Dendritic cell treated with granulocyte-macrophage colony-stimulating factor and Interleukin-4, amounts not matched to agents 40 ng/mL and 50 ng/mL, for 4 days (primary cell): Measurements from ENCODE around the gene MESD.

Source experiments
- H3K27ac Mint-ChIP-seq: one replicate; pipeline ENCODE4 v1.8.0; 2022; ENCODE audit warnings: mild to moderate bottlenecking, mixed read lengths
- H3K27me3 Mint-ChIP-seq: one replicate; pipeline ENCODE4 v1.8.0; 2022; ENCODE audit warnings: mild to moderate bottlenecking, mixed read lengths
- H3K36me3 Mint-ChIP-seq: one replicate; pipeline ENCODE4 v1.8.0; 2022; ENCODE audit warnings: low read depth, mixed read lengths
- H3K4me1 Mint-ChIP-seq: one replicate; pipeline ENCODE4 v1.8.0; 2022; ENCODE audit warnings: low read depth, mixed read lengths
- H3K4me3 Mint-ChIP-seq: one replicate; pipeline ENCODE4 v1.8.0; 2022; ENCODE audit warnings: mild to moderate bottlenecking, moderate library complexity, mixed read lengths
- H3K9me3 Mint-ChIP-seq: one replicate; pipeline ENCODE4 v1.8.0; 2022; ENCODE audit warnings: mixed read lengths
- intact Hi-C: fragments of 100-400 bp; cut with micrococcal nuclease; formaldehyde crosslinking; loops from one replicate; pipeline ENCODE4 v1.15.0; 2022

MESD gene

GRCh38 chr15:80953953-80954778 lies 35.5 kb downstream of the MESD start:
- intact Hi-C loops = no loop called here

GRCh38 chr15:80953001-80953952 lies 36.3 kb downstream of the MESD start:
- H3K27ac Mint-ChIP-seq = no peak overlapping the region

More at GRCh38 chr15:80953953-80954778, 35.5 kb downstream of the MESD start:
- Mint-ChIP-seq H3K36me3 (peaks cover 49% of the 10 kb centered on the region), H3K4me3 (no peak overlapping the region), H3K27ac (no peak overlapping the region), H3K27me3 (no peaks in the 10 kb centered on the region), H3K4me1 (peaks cover 26% of the 10 kb centered on the region), H3K9me3 (no peaks in the 10 kb centered on the region)

DNA sequence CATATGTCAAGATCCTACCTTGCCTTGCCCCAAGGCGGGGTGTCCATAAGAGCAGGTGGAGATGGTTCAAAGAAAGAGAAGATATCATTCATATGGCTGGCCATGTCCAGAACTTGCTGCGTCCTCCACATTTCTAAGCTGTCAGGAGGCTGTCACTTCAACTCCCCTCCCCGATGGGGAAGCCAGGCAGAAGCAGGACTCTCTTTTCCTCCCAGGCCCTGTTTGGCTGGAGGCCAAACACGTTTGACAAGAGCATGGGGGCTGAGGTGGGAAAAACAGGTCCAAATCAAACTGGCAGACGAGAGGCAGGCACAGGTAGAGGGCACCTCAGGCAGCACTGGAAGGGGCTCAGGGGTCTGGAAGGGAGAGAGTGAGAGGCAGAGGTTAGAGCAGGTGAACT lies 37.7 kb downstream of the MESD start:
- Mint-ChIP-seq H3K4me3 (no peak overlapping the region), H3K36me3 (peaks cover 64% of the 10 kb centered on the region), H3K27ac (no peak overlapping the region), H3K4me1 (peaks cover 18% of the 10 kb centered on the region), H3K9me3 (no peaks in the 10 kb centered on the region), H3K27me3 (no peaks in the 10 kb centered on the region)
- intact Hi-C loops = no loop called here

More at GRCh38 chr15:80953001-80953952, 36.3 kb downstream of the MESD start:
- H3K27me3 Mint-ChIP-seq = no peaks in the 10 kb centered on the region
- intact Hi-C loops = no loop called here
- H3K9me3 Mint-ChIP-seq = no peaks in the 10 kb centered on the region
- H3K4me3 Mint-ChIP-seq = no peak overlapping the region
- H3K4me1 Mint-ChIP-seq = peaks cover 26% of the 10 kb centered on the region
- peaks cover 50% of the 10 kb centered on the region for H3K36me3 Mint-ChIP-seq

GRCh38 chr15:80950291-80951078 lies 39.1 kb downstream of the MESD start:
- no peaks in the 10 kb centered on the region for H3K27me3 Mint-ChIP-seq
- H3K36me3 Mint-ChIP-seq = peaks cover 78% of the 10 kb centered on the region
- no peaks in the 10 kb centered on the region for H3K9me3 Mint-ChIP-seq
- no peak overlapping the region for H3K27ac Mint-ChIP-seq
- peaks cover 4% of the 10 kb centered on the region for H3K4me1 Mint-ChIP-seq
- no peak overlapping the region for H3K4me3 Mint-ChIP-seq
- intact Hi-C loops = no loop called here

GRCh38 chr15:80949756-80950155 lies 39.9 kb downstream of the MESD start:
- peaks cover 81% of the 10 kb centered on the region for H3K36me3 Mint-ChIP-seq
- H3K27ac Mint-ChIP-seq = no peak overlapping the region
- intact Hi-C loops = no loop called here
- no peaks in the 10 kb centered on the region for H3K27me3 Mint-ChIP-seq
- H3K9me3 Mint-ChIP-seq = no peaks in the 10 kb centered on the region
- no peaks in the 10 kb centered on the region for H3K4me1 Mint-ChIP-seq
- no peak overlapping the region for H3K4me3 Mint-ChIP-seq

- Mint-ChIP-seq H3K4me1 (no peaks in the 10 kb centered on the region), H3K4me3 (no peak overlapping the region), H3K36me3 (peaks cover 84% of the 10 kb centered on the region), H3K27me3 (no peaks in the 10 kb centered on the region), H3K9me3 (no peaks in the 10 kb centered on the region), H3K27ac (no peak overlapping the region)
- intact Hi-C loops = no loop called here
These were observed 40.8 kb downstream of the MESD start for GRCh38 chr15:80948651-80949292.

DNA sequence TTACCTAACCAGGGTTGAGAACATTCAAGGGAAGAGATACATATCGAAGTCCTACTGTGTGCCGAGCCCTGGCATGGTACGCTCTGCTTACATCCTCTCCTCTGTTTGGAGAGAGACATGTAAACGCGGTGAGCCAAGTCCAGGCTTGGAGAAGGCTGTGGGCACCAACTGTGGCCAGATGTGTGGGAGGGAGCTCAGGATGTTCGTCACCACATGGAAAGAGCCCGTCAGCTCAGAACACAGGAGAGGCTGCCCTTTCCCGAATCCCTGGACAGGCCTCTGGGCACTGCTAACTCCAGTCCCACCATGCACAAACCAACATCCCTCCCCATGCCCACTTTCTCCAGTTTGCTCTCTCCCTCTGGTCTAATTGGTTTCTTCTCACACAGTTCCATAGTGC lies 43.0 kb downstream of the MESD start:
- Mint-ChIP-seq H3K9me3 (no peaks in the 10 kb centered on the region), H3K4me3 (no peak overlapping the region), H3K36me3 (peaks cover 85% of the 10 kb centered on the region), H3K27me3 (no peaks in the 10 kb centered on the region), H3K27ac (no peak overlapping the region), H3K4me1 (no peaks in the 10 kb centered on the region)
- intact Hi-C loops = no loop called here

- Mint-ChIP-seq H3K4me1 (no peaks in the 10 kb centered on the region), H3K9me3 (no peaks in the 10 kb centered on the region), H3K4me3 (no peak overlapping the region), H3K36me3 (peaks cover 86% of the 10 kb centered on the region), H3K27me3 (no peaks in the 10 kb centered on the region), H3K27ac (no peak overlapping the region)
- intact Hi-C loops = no loop called here
These were observed 44.0 kb downstream of the MESD start for GRCh38 chr15:80945605-80946004.

GRCh38 chr15:80944818-80945217 lies 44.8 kb downstream of the MESD start:
- Mint-ChIP-seq H3K9me3 (no peaks in the 10 kb centered on the region), H3K27me3 (no peaks in the 10 kb centered on the region), H3K36me3 (peaks cover 80% of the 10 kb centered on the region), H3K27ac (no peak overlapping the region), H3K4me3 (no peak overlapping the region), H3K4me1 (no peaks in the 10 kb centered on the region)
- intact Hi-C loops = no loop called here

GRCh38 chr15:80942746-80943565 lies 46.7 kb downstream of the MESD start:
- Mint-ChIP-seq H3K9me3 (no peaks in the 10 kb centered on the region), H3K36me3 (peaks cover 61% of the 10 kb centered on the region), H3K27me3 (no peaks in the 10 kb centered on the region), H3K27ac (no peak overlapping the region), H3K4me1 (no peaks in the 10 kb centered on the region), H3K4me3 (no peak overlapping the region)
- intact Hi-C loops = no loop called here

GRCh38 chr15:80942266-80942665 lies 47.4 kb downstream of the MESD start:
- Mint-ChIP-seq H3K9me3 (no peaks in the 10 kb centered on the region), H3K27ac (no peak overlapping the region), H3K36me3 (peaks cover 59% of the 10 kb centered on the region), H3K4me1 (no peaks in the 10 kb centered on the region), H3K27me3 (no peaks in the 10 kb centered on the region), H3K4me3 (no peak overlapping the region)
- intact Hi-C loops = no loop called here

DNA sequence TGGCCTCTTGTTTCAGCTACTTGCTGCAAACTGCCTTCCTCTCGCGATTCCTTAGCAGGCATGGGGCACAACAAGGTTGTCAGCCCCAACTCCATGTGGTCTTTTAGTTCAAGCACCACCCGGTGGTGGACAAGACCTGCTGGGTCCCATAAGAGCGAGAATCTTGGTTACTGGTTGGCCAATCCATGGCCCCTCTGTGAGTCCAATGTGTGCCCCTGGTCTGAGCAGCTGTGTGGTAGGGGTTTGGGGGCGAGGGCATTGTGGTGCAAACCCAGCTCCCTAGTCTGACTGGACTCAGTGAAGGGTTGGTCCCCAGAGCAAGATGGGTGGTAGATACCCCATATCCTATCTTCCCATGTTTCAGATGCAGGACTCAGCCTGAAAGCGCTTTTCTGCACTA lies 48.8 kb downstream of the MESD start:
- no peaks in the 10 kb centered on the region for H3K9me3 Mint-ChIP-seq
- peaks cover 54% of the 10 kb centered on the region for H3K36me3 Mint-ChIP-seq
- no peak overlapping the region for H3K27ac Mint-ChIP-seq
- intact Hi-C loops = no loop called here
- no peaks in the 10 kb centered on the region for H3K4me1 Mint-ChIP-seq
- no peaks in the 10 kb centered on the region for H3K27me3 Mint-ChIP-seq
- no peak overlapping the region for H3K4me3 Mint-ChIP-seq

DNA sequence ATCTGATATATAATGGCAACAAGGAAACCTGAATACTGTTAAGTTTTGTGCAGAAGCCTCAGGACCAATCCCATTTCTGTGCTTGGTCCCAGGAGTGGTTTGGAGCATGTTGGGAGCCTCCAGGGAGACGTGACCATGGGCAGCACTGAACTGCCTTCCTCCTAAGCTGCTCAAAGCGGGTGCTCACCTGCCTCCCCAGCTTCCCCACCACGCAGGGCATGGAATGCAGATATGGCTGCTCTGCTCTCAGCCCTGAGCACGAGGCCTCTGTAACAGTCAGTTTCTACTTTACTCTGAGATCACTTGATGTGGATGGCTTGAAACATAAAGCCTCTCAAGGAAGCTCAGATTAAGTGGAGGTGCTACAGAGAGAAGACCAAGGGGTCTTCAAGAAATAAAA lies 49.3 kb downstream of the MESD start:
- H3K4me1 Mint-ChIP-seq = no peaks in the 10 kb centered on the region
- no peak overlapping the region for H3K27ac Mint-ChIP-seq
- intact Hi-C loops = no loop called here
- H3K4me3 Mint-ChIP-seq = no peak overlapping the region
- no peaks in the 10 kb centered on the region for H3K9me3 Mint-ChIP-seq
- peaks cover 49% of the 10 kb centered on the region for H3K36me3 Mint-ChIP-seq
- no peaks in the 10 kb centered on the region for H3K27me3 Mint-ChIP-seq
